HepG2 (cell line): ENCODE results near the gene DTNA. TPM values are rescaled to one million over a fixed set of nuclear protein-coding genes. Genes with fewer than 3 reads are reported as not detected.

Source experiments
- ATAC-seq: fragments of 200-7000 bp; cut with Tn5 transposase; 3 replicates; pipeline ENCODE4 v1.9.1; 2020; ENCODE audit warnings: mild to moderate bottlenecking, moderate library complexity
- BruUV-seq: library from RNA; stranded (reverse); fragments of 400-500 nt; replicated peaks from 2 replicates; lab custom pipeline; 2021; lab: Mats Ljungman, UMichigan
- CTCF ChIA-PET: fragments of 300-600 bp; formaldehyde crosslinking; extraction: SDS; loops from one replicate; lab custom pipeline; 2021; ENCODE audit warnings: low total read pairs, inconsistent platforms, low intra/inter-chr PET ratio; lab: Yijun Ruan, JAX
- POLR2A ChIA-PET: fragments of 350-600 bp; sonication (Branson Sonifier 250); formaldehyde crosslinking; loops from one replicate; lab custom pipeline; 2020; ENCODE audit warnings: antibody characterized with exemption, inconsistent platforms; lab: Yijun Ruan, JAX
- DNase-seq: peaks from one replicate; pipeline ENCODE4 v3.0.0-alpha.2; 2015; ENCODE audit warnings: low spot score
- FAIRE-seq: peaks from 3 replicates; lab custom pipeline; 2011; peaks lifted over from hg19 to GRCh38; lab: Jason Lieb, UNC
- H2AFZ ChIP-seq: one replicate; pipeline ENCODE4 v1.6.1; 2011; ENCODE audit warnings: low read length, inconsistent platforms
- H3K27ac ChIP-seq: fragments of 300-600 bp; 3 replicates; pipeline ENCODE4 v1.8.0; 2011; ENCODE audit warnings: mixed run types, mild to moderate bottlenecking, mixed read lengths, low read length, inconsistent platforms; ENCODE audit not compliant: insufficient read depth; ENCODE audit errors: extremely low read length
- H3K27me3 ChIP-seq, 2 experiments: fragments of 200-600 bp in 1 of 2; 2 replicates in 1 of 2; 3 replicates in 1 of 2; pipeline versions ENCODE4 v1.6.0 to v1.8.0; 2011; ENCODE audit warnings: low read length in 2 of 2, mild to moderate bottlenecking in 2 of 2, moderate library complexity in 2 of 2, inconsistent platforms in 1 of 2; ENCODE audit not compliant: insufficient read depth in 2 of 2, control insufficient read depth in 1 of 2
- H3K36me3 ChIP-seq, 2 experiments: fragments of 200-600 bp in 1 of 2; replicated peaks in 1 of 2; 2 replicates in 1 of 2; 3 replicates in 1 of 2; pipeline versions ENCODE4 v1.5.1 to v1.8.0; 2011; ENCODE audit warnings: low read length in 2 of 2, inconsistent platforms in 1 of 2; ENCODE audit not compliant: insufficient read depth in 2 of 2, control insufficient read depth in 1 of 2
- H3K4me1 ChIP-seq: 2 replicates; pipeline ENCODE4 v1.5.1; 2012; ENCODE audit warnings: low read length, inconsistent platforms; ENCODE audit not compliant: insufficient read depth
- H3K4me2 ChIP-seq: 2 replicates; pipeline ENCODE4 v1.6.0; 2011; ENCODE audit warnings: low read depth, low read length, inconsistent platforms
- H3K4me3 ChIP-seq, 3 experiments: fragments of 200-600 bp in 1 of 3; sonication (generic), shearing (Covaris generic) in 1 of 3; replicated peaks in 1 of 3; 2 replicates each; pipeline ENCODE4 v1.5.1; 2011 to 2016; ENCODE audit warnings: low read length in 3 of 3, inconsistent platforms in 2 of 3, low read depth in 2 of 3, mild to moderate bottlenecking in 2 of 3, control low read depth in 1 of 3, mixed read lengths in 1 of 3; ENCODE audit not compliant: insufficient read depth in 1 of 3
- H3K79me2 ChIP-seq: one replicate; pipeline ENCODE4 v1.6.1; 2011; ENCODE audit warnings: low read length, inconsistent platforms; ENCODE audit not compliant: insufficient read depth
- H3K9ac ChIP-seq: 2 replicates; pipeline ENCODE4 v1.6.0; 2011; ENCODE audit warnings: mild to moderate bottlenecking, low read depth, low read length, inconsistent platforms; ENCODE audit not compliant: insufficient read depth
- H3K9me3 ChIP-seq: 2 replicates; pipeline ENCODE4 v1.5.1; 2012; ENCODE audit warnings: mild to moderate bottlenecking, low read length
- H4K20me1 ChIP-seq: 2 replicates; pipeline ENCODE4 v1.6.0; 2011; ENCODE audit warnings: inconsistent platforms, mild to moderate bottlenecking, low read length, moderate library complexity; ENCODE audit not compliant: insufficient read depth
- CTCF ChIP-seq: sonication (generic); formaldehyde crosslinking; IDR thresholded peaks from 2 replicates; pipeline ENCODE4 v1.5.0; 2020; ENCODE audit warnings: mild to moderate bottlenecking, missing genetic modification reagents, moderate library complexity
- GZF1 ChIP-seq: sonication (generic); formaldehyde crosslinking; IDR thresholded peaks from 2 replicates; pipeline ENCODE4 v1.5.1; 2020; ENCODE audit warnings: mild to moderate bottlenecking, missing genetic modification reagents
- KLF15 ChIP-seq: sonication (generic); formaldehyde crosslinking; IDR thresholded peaks from 2 replicates; pipeline ENCODE4 v1.8.1; 2023; ENCODE audit warnings: borderline replicate concordance, mild to moderate bottlenecking, inconsistent platforms, missing genetic modification reagents, mixed read lengths
- MYC ChIP-seq: sonication (generic); formaldehyde crosslinking; IDR thresholded peaks from 2 replicates; pipeline ENCODE4 v1.9.0; 2021; ENCODE audit warnings: missing genetic modification reagents, borderline replicate concordance
- SIX4 ChIP-seq: sonication (generic); formaldehyde crosslinking; IDR thresholded peaks from 2 replicates; pipeline ENCODE4 v1.4.0; 2020; ENCODE audit warnings: missing genetic modification reagents
- TEAD3 ChIP-seq: optimal IDR thresholded peaks from 2 replicates; pipeline ENCODE3; 2016; ENCODE audit warnings: borderline replicate concordance
- WIZ ChIP-seq: sonication (generic); formaldehyde crosslinking; IDR thresholded peaks from 2 replicates; pipeline ENCODE4 v1.5.1; 2020; ENCODE audit warnings: mild to moderate bottlenecking, missing genetic modification reagents
- ZNF121 ChIP-seq: sonication (generic); formaldehyde crosslinking; IDR thresholded peaks from 2 replicates; pipeline ENCODE4 v1.5.0; 2020; ENCODE audit warnings: mild to moderate bottlenecking, missing genetic modification reagents
- ZNF160 ChIP-seq: sonication (generic); formaldehyde crosslinking; IDR thresholded peaks from 2 replicates; pipeline ENCODE4 v1.8.0; 2022; ENCODE audit warnings: mild to moderate bottlenecking, inconsistent platforms, missing genetic modification reagents
- ZNF512B ChIP-seq: sonication (generic); formaldehyde crosslinking; IDR thresholded peaks from 2 replicates; pipeline ENCODE4 v1.5.1; 2020; ENCODE audit warnings: missing genetic modification reagents, mild to moderate bottlenecking, borderline replicate concordance
- ZNF607 ChIP-seq: sonication (generic); formaldehyde crosslinking; IDR thresholded peaks from 2 replicates; pipeline ENCODE4 v1.5.1; 2020; ENCODE audit warnings: missing genetic modification reagents, mild to moderate bottlenecking, borderline replicate concordance
- WGBS: methylation state at CpG from one replicate; pipeline ENCODE4 v1.1.6; 2017; ENCODE audit warnings: low lambda C conversion rate; 5-methylcytosine and 5-hydroxymethylcytosine counted together
- in situ Hi-C: cut with HindIII; loops from 2 replicates; pipeline ENCODE4 v1.10.0; 2017; ENCODE audit warnings: low pct_unique_long_range_greater_than_20kb; ENCODE audit not compliant: extremely low pct_ligation_motif_present
- intact Hi-C: fragments of 100-400 bp; cut with micrococcal nuclease; formaldehyde crosslinking; loops from one replicate; pipeline ENCODE4 v1.10.0; 2022; ENCODE audit not compliant: unreplicated experiment
- polyA plus RNA-seq, 8 experiments: library from polyadenylated mRNA; depleted of rRNA in 3 of 8; stranded (reverse) in 7 of 8; unstranded in 1 of 8; fragments of >200 nt; fragmentation: Illumina TruSeq in 4 of 8; extraction: Trizol in 4 of 8; gene quantifications; 2 replicates each; pipeline versions ENCODE4 v1.2.1 to v1.2.3, GENCODE V29; 2011 to 2016; ENCODE audit warnings: low read depth in 4 of 8, missing spikeins in 1 of 8, mixed read lengths in 1 of 8; ENCODE audit not compliant: insufficient read depth in 1 of 8
- total RNA-seq, 5 experiments: library from RNA; depleted of rRNA; stranded (reverse); fragments of >200 nt; fragmentation: Illumina TruSeq; extraction: Trizol; gene quantifications; 2 replicates each; pipeline ENCODE4 v1.2.3, GENCODE V29; 2016; ENCODE audit warnings: low read depth in 1 of 5
- TF ChIP-seq, protein P1 (sequence below): IDR thresholded peaks from 2 replicates; pipeline ENCODE4 v1.6.1; 2016; ENCODE audit warnings: low read depth, missing genetic modification reagents, missing compliant biosample characterization

The DTNA gene
- total and polyA plus RNA-seq, 2 of the 13 experiments (the other 11 are each of a cell fraction or from before 2014, with no cell fraction given) = 8.5 to 29.0 TPM

- H3K9me3 ChIP-seq = no peaks in the 10 kb centered on the region
- intact Hi-C loops = loop anchor here (2.0 kb wide), 1 partner anchor 60 kb away; no protein-coding TSS in a partner anchor
- no peak overlapping the region for H3K9ac ChIP-seq
- TF ChIP-seq, protein P1, sequence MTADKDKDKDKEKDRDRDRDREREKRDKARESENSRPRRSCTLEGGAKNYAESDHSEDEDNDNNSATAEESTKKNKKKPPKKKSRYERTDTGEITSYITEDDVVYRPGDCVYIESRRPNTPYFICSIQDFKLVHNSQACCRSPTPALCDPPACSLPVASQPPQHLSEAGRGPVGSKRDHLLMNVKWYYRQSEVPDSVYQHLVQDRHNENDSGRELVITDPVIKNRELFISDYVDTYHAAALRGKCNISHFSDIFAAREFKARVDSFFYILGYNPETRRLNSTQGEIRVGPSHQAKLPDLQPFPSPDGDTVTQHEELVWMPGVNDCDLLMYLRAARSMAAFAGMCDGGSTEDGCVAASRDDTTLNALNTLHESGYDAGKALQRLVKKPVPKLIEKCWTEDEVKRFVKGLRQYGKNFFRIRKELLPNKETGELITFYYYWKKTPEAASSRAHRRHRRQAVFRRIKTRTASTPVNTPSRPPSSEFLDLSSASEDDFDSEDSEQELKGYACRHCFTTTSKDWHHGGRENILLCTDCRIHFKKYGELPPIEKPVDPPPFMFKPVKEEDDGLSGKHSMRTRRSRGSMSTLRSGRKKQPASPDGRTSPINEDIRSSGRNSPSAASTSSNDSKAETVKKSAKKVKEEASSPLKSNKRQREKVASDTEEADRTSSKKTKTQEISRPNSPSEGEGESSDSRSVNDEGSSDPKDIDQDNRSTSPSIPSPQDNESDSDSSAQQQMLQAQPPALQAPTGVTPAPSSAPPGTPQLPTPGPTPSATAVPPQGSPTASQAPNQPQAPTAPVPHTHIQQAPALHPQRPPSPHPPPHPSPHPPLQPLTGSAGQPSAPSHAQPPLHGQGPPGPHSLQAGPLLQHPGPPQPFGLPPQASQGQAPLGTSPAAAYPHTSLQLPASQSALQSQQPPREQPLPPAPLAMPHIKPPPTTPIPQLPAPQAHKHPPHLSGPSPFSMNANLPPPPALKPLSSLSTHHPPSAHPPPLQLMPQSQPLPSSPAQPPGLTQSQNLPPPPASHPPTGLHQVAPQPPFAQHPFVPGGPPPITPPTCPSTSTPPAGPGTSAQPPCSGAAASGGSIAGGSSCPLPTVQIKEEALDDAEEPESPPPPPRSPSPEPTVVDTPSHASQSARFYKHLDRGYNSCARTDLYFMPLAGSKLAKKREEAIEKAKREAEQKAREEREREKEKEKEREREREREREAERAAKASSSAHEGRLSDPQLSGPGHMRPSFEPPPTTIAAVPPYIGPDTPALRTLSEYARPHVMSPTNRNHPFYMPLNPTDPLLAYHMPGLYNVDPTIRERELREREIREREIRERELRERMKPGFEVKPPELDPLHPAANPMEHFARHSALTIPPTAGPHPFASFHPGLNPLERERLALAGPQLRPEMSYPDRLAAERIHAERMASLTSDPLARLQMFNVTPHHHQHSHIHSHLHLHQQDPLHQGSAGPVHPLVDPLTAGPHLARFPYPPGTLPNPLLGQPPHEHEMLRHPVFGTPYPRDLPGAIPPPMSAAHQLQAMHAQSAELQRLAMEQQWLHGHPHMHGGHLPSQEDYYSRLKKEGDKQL (CRISPR knock-in tag) = no peak
- TF ChIP-seq ZNF512B (CRISPR knock-in tag) (no peak), MYC (no peak), ZNF121 (CRISPR knock-in tag) (no peak), ZNF160 (no peak), ZNF607 (no peak), TEAD3 (peak; percentile 99), SIX4 (no peak), CTCF (CRISPR knock-in tag) (peak; percentile 52), WIZ (CRISPR knock-in tag) (no peak), GZF1 (CRISPR knock-in tag) (no peak), KLF15 (no peak)
- peak; percentile 93 for ATAC-seq
- FAIRE-seq = no peak
- no peaks in the 10 kb centered on the region for H4K20me1 ChIP-seq
- CTCF ChIA-PET = interaction anchor here (1.3 kb wide), 1 partner anchor 59 kb away, joined by 4 read pairs; no protein-coding TSS in a partner anchor
- H3K27me3 ChIP-seq = no peaks in the 10 kb centered on the region; a peak in 1 of 5 replicates
- no peaks in the 10 kb centered on the region for H3K79me2 ChIP-seq
- no peaks in the 10 kb centered on the region for H3K4me1 ChIP-seq
- no TSS peak for BruUV-seq
- H3K36me3 ChIP-seq = no peaks in the 10 kb centered on the region
- H3K4me3 ChIP-seq = no peak overlapping the region
- H2AFZ ChIP-seq = no peak overlapping the region
- in situ Hi-C loops = no loop called here
- DNase-seq = peak; percentile 23
- H3K27ac ChIP-seq = no peak overlapping the region
- WGBS = 62% methylated on average over 2 of the region's 2 CpGs
- POLR2A ChIA-PET = no interaction called here
- no peak overlapping the region for H3K4me2 ChIP-seq
Observed at GRCh38 chr18:34729264-34729663, 19.2 kb downstream of the DTNA start.
